GM19099 (cell line): Measurements from ENCODE around the gene ENTHD1.

Source experiments
- POLR2A ChIP-seq: IDR thresholded peaks from 3 replicates; pipeline ENCODE4 v1.6.1; 2011; ENCODE audit warnings: low read depth; ENCODE audit not compliant: insufficient read length; ENCODE audit errors: extremely low read depth

Gene ENTHD1

DNA sequence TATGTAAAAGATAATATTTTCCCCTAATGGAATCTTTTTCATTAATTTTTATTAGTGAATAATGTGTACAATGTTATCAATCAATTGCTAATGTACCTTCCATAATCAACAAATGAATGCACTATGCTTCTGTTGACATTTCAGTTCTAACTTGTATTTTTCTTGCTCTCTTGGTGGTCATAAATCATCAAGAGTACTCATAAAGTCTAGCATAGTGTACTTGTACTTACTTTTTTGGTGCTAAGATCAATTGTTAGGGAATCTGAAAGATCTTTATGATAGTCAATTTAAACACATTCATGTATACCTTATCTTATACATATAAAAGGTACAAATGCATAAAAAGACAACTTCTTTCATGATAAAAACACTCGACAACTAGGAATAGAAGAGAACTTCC lies 10.5 kb downstream of the ENTHD1 start:
- no peak for TF ChIP-seq POLR2A

DNA sequence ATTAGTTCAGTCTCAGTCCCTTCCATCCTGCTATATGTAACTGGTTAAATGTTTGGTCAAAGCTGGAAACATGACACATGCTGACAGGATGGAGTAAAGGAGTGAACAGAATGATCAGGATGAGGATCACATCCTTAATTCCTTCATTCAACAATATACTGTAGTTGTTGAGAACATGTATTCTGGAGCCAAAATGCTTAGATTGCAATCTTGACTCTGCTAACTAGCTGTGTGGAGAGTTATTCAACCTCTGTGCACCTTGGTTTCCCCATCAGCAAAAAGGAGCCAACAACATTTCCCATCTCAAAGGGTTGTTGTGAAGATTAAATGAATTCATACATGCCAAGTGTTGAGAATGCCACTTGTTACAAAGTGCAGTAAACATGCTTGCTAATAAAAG lies 12.8 kb downstream of the ENTHD1 start:
- TF ChIP-seq POLR2A: no peak

DNA sequence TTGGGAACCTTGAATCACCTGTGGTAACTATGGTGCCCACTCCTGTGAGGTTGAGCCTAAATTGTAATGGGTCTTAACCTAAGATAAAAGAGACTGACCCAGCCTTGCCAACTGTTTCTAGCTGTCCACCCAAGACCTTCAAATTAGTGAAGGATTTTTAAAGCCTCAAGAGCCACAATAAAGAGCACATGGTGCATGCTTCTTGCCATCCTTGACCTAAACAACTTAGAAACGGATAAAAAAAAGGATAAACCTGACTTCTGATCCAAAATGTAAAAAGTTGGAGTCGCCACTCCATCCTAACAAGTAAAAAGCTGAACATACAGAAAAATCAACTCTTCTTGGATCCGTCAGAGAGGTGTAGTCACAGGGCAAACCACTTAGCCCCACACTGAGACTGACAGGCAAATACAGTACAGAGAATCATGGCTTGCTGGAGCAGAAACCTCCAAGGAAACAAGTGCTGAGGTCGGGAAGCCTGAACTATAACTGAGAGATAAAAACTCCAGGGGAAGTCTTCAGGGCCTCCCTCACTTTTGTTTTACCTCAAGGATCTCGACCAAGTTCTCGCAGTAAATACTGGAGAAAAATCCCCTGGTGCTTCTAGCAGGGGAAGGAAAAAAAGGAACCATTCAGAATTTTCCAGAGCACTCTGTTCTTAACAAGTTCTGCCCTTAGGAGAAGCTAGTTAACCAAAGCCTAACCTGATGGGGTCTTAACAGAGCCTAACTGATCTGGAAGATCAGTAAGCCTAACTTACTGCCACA lies 16.3 kb downstream of the ENTHD1 start:
- no peak for TF ChIP-seq POLR2A

DNA sequence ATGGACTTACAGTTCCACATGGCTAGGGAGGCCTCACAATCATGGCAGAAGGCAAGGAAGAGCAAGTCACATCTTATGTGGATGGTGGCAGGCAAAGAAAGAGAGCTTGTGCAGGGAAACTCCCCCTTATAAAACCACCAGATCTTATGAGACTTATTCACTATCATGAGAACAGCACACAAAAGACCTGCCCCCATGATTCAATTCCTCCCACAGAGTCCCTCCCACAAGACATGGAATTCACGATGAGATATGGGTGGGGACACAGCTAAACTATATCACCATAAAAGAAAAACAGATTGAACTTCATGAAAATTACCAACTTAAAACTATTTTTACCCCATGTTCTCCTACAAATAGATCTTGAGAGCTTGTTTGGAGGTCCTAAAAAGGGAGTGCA lies 19.6 kb downstream of the ENTHD1 start:
- no peak for TF ChIP-seq POLR2A

DNA sequence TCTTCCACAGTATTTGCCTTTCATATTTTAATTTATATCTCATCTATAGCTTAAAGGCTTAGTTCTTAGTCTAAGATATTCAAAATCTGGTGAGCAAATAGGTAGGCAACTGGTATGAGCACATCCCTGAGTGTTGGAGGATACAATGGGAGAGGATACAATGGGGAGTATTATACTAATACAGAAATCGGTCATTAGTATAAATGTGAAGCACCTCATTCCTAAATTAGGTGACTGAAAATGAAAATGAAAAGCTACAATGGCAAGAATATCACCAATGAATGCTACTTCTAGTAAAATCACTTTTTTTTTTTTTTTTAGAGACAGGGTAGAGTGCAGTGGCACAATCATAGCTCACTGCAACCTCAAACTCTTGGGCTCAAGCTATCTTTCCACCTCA lies 21.0 kb downstream of the ENTHD1 start:
- TF ChIP-seq POLR2A: no peak

DNA sequence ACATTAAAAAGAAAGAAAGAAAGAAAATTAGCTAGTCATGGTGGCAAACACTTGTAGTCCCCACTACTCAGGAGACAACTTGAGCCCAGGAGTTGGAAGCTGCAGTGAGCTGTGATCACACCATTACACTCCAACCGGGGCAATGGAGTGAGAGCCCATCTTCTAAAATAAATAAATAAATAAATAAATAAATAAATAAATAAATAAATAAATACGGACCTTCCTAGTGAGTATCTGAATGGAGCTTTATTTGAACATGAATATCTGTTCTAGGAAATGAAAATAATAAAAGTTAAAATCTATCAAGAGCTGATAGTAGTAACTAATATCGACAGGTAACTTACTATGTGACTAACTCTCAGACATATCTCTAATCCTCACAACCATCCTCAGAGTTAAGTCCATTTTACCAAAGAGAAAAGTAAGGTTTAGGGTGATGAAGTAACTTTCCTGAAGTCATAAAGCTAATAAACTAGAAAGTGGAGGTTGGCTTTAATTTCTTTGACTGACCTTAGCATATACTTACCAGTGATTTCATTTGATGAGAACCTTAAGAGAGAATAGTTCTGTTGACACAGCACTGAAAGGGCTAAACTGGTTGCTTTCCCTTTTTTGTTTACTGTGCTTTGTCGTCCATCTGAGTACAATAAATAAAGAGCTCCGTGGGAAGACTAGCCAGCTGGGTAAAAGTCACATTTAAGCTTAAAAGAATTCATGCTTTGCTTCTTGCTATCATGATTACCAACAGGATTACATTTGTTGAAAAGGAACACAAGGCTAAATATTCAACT lies 22.4 kb downstream of the ENTHD1 start:
- no peak for TF ChIP-seq POLR2A

DNA sequence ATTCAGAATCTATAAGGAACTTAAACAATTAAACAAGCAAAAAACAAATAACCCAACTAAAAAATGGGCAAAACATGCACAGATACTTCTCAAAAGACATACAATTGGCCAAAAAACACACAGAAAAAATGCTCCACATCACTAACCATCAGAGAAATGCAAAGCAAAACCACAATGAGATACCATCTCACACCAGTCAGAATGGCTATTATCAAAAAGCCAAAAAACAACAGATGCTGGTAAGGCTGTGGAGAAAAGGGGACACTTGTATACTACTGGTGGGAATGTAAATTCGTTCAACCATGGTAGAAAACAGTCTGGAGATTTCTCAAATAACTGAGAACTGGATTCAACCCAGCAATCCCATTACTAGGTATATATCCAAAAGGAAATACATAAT lies 24.8 kb downstream of the ENTHD1 start:
- no peak for TF ChIP-seq POLR2A

DNA sequence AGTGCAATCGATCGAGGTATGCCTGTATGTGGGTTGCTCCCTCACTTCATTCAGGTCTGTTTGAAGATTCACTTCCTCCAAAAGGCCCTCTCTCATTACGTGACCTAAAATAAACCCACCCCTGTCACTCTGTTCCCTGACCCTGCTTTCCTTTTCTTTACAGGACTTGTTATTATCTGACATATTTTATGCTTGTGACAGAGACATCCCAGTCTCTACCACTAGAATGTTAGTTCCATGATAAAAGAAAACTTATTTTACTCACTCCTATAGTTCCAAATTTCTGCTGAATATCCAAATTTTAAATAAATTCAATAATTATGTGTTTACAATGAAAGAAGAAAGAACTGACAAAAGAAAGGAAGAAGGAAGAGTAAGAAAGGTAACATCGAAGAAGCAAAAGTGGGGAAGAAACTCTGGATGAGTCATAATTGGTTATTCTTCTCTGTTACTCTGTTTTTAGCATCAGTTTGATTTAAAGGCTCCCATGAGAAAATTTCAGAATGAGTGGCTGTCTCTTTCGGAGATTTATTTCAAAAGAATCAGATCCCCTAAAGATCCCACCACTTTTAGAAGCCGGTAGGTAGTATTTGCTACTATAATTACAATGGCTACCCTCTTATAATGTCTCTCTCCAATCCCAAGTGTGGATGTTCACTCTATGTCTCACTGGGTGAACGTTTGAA lies 33.5 kb downstream of the ENTHD1 start:
- TF ChIP-seq POLR2A: no peak

DNA sequence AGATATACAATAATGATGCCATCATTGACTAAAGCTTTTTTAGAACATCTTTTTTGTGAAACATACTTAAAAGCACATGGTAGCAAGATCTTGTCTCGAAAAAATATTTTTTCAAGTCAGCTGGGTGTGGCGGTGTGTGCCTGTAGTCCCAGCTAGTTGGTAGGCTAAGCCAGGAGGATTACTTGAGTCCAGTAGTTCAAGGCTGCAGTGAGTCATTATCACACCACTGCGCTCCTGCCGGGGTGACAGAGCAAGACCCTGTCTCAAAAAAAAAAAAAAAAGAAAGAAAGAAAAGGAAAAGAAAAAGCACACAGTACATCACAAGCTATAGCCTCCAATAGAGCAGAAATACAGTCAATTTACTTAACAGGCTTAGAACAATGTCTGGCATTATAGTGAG lies 37.0 kb downstream of the ENTHD1 start:
- no peak for TF ChIP-seq POLR2A

DNA sequence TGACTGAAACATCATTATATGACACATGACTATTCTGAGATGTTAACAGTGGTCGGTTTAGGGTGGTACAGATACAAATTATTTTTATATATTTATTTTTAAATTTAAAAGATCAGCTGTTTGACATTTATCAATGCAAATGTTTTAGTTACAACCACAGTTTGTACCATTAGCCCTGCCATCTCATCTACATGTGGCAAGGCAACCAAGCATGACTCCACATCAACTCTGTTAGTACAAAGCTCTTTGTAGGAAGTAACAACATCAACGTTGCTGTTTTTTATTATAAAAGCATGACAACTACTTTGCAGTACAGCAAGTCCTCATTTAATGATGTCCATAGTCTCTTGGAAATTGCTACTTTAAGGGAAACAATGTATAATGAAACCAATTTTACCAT lies 40.8 kb downstream of the ENTHD1 start:
- TF ChIP-seq POLR2A: no peak

DNA sequence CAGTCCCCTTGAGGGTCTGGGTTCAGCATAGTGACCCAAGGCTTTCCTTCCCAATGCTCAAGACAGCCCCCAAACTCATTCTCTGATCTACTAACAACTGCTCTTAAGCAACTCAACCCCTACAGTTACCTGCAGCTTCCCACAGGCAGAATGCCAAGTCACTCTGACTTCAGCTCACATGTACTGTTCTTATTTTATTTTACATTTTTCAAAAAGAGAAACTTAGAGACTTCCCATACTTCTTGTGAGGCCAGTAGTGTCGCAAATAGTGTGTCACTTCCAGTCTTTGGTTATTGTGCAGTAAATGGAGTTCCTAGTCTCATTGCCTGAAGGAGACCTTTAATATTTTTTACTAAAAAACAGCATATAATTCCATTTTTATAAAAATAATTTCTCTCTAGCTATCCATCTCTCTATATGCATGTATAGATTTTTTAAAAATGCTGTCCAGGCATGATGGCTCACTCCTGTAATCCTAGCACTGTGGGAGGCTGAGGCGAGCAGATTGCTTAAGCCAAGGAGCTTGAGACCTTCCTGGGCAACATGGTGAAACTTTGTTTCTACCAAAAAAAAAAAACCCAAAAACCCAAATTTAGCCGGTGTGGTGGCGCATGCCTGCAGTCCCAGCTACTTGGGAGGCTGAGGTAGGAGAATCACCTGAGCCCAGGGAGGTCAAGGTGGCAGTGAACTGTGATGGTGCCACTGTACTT lies 41.8 kb downstream of the ENTHD1 start:
- TF ChIP-seq POLR2A: no peak

DNA sequence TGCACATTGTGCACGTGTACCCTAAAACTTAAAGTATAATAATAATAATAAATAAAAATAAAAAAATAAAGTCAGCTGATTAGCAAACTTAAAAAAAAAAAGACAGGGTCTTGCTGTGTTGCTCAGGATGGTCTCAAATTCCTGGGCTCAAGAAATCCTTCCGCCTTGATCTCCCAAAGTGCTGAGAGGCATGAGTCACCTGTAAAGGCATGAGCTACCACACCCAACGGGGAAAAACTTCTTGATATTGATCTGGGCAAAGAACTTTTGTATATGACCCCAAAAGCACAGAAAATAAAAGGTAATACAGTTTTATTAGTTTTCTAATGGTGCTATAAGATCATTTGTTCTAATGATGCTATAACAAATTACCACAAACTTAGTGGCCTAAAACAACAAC lies 46.1 kb downstream of the ENTHD1 start:
- no peak for TF ChIP-seq POLR2A

DNA sequence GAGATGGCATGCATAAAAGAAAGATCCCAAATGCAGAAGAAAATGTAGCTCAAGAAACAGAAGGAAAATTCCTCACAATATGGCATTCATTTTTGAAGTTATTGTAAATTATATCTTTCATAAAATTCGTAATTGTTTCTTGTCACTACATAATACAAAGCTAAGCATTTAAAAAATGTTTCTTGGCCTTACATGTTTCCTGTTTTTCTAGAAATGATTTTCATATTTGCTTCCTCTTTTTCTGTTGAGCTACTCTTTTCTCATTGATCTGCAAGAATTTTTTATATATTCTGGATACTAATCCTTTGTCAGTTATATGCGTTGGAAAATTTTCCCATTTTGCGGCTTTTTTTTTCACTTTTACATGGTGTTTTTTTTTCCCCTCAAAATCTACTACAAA lies 48.0 kb downstream of the ENTHD1 start:
- no peak for TF ChIP-seq POLR2A

DNA sequence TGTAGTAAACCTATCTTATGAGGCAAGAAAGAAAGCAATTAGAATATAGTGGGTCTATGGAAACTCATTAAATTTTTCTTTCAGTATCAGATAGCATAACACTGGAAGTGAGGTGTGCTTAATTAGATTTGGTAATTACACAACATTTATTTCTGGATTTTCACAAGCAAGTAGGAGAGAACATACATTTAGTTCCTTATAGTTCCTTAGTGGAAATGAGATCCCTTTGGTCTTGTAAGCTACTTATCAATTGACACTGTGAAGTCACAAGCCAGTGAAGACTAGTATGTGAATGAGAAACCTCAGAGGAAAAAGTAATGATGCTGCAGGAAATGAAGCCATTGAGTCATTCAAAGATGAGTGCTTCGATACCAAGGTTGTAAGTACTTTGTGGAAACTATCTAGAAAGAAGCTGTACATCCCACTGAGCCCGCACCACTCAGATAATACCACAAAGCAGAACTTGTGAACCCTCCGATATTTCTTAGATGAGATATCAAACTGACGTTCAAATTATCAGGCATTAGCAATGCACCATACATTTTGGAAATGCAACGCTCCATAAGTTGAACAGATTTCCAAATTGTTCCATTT lies 53.5 kb downstream of the ENTHD1 start:
- TF ChIP-seq POLR2A: no peak

DNA sequence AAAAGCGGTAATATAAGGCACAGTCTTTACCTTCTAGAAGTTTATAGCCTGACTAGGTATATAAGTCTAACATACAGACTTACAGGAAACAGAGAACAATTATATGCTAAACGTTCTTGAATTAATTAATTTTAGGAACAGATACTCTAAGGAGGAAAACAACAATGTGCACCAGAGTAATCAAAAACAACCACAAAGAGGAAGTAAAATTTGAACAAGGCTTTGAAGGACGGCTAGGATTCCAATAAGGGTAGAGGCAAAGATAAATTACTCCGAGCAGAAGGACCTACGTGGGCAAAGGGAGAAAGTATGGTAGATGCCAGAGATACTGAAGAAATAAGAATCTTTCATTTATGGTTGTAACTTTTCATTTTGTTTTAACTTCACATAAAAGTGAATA lies 54.4 kb downstream of the ENTHD1 start:
- TF ChIP-seq POLR2A: no peak
